ENCODE measurements around the gene PTPRT. TPM values are rescaled to one million over a fixed set of nuclear protein-coding genes. Genes with fewer than 3 reads are reported as not detected.

The PTPRT gene
- polyA plus RNA-seq, 1 donor from 2014 or later = not detected

DNA sequence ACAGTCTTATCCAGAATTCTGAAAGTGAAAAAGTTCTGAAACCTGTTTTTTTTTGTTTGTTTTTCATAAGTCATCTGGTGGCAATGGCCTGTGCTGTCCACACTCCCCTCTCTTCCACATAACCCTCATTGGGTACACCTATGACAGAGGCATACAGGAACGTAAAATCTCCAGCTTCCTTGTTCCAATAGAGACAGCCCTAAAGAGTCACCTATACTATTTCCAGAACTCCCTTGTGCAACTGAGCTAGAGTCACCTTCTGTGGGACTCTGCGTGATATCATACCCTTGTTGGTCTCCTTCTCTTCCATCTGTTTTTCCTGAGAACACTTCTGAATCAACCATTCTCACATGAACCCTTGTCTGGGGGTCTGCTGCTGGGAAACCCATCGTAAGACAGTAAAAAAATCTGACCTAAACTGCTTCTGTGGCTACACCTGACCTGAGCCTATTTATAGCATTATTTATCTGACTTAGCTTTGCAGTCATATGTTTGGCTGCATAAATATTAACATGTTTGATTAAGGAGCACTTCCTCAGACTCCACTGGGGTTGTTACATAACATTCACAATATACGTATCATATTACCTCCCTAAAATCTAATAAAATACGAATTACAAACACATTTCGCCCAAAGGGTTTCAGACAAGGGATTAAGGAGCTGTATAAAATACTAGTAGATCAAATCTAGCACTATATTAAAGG, 151.9 kb downstream of the PTPRT start:
- Mint-ChIP-seq H3K4me1 (peaks cover 0 to 2% (median 0%) of the 10 kb centered on the region in 3 donors), H3K9me3 (peaks cover 0 to 4% (median 0%) of the 10 kb centered on the region in 3 donors), H3K4me3 (no peak overlapping the region), H3K27ac (no peak overlapping the region), H3K27me3 (no peaks in the 10 kb centered on the region), H3K36me3 (no peaks in the 10 kb centered on the region)

GRCh38 chr20:43034981-43035724, 154.6 kb downstream of the PTPRT start:
- Mint-ChIP-seq H3K27ac (no peak overlapping the region), H3K4me1 (peaks cover 0 to 2% (median 0%) of the 10 kb centered on the region in 3 donors), H3K9me3 (peaks cover 0 to 3% (median 0%) of the 10 kb centered on the region in 3 donors), H3K36me3 (no peaks in the 10 kb centered on the region), H3K27me3 (peaks cover 1% of the 10 kb centered on the region), H3K4me3 (no peak overlapping the region)

DNA sequence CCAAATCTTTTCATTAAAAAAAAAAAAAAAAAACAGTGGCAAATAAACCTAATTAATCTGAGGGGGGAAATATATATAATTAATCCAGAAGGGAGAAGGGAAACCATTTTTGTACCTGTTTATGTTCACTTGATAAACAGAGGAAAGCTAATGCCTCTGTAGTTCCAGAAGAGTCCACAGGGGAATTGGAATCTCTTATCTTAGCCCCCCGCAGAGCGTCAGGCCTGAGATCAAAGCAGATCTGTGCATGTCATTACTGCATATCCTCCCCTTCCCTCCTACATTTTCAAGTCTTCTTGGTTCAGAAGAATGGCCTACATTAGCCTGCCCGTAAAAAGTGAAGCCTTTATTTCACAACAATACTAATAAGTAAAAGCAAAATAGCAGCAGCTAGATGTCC, 157.2 kb downstream of the PTPRT start:
- H3K27me3 Mint-ChIP-seq = peaks cover 1% of the 10 kb centered on the region
- no peak overlapping the region for H3K27ac Mint-ChIP-seq
- H3K9me3 Mint-ChIP-seq = peaks cover 0 to 10% (median 1%) of the 10 kb centered on the region in 3 donors
- H3K36me3 Mint-ChIP-seq = no peaks in the 10 kb centered on the region
- peaks cover 0 to 2% (median 0%) of the 10 kb centered on the region in 3 donors for H3K4me1 Mint-ChIP-seq
- no peak overlapping the region for H3K4me3 Mint-ChIP-seq

DNA sequence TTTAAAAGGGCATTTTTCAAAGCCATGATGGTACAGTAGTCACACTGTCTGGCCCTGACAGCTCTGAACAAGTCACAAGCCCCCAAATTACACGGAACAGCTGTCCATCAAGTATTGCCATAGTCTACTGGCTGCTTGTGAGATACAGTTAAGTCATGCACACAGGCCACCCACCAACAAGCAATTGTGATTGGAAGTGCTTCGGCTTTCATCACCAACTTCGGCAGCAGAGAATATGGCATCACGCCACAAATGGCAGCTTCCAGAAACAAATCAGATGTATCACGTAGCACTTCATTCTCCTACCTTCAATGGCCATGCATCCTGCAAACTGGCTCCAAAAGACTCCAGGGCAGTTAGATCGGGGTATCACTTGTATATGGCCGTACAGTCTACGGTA, 160.5 kb downstream of the PTPRT start:
- Mint-ChIP-seq H3K36me3 (no peaks in the 10 kb centered on the region), H3K27me3 (peaks cover 1% of the 10 kb centered on the region), H3K27ac (no peak overlapping the region), H3K4me1 (peaks cover 0 to 2% (median 0%) of the 10 kb centered on the region in 3 donors), H3K4me3 (no peak overlapping the region), H3K9me3 (peaks cover 0 to 10% (median 1%) of the 10 kb centered on the region in 3 donors)

DNA sequence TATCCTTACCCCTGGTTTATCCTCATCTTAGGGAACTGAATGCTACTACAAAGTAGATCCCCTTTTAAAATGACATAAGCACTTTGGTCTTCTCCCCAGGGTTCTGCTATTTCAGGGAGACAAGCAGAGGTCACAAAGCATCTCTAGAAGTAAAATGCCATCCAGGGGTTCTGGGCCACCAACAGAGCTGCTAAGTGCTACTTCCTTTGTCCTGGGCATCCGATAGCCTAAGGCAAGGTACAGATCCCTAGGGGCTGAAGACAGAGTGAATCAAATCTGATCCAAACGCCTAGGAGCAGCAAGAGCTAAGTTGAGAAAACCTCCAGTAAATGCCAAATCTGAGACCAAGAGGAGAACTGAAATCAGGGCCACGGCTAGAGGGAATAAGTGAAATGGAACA, 161.2 kb downstream of the PTPRT start:
- H3K27me3 Mint-ChIP-seq = peaks cover 1% of the 10 kb centered on the region
- peaks cover 0 to 10% (median 1%) of the 10 kb centered on the region in 3 donors for H3K9me3 Mint-ChIP-seq
- no peak overlapping the region for H3K27ac Mint-ChIP-seq
- H3K4me1 Mint-ChIP-seq = peaks cover 0 to 2% (median 0%) of the 10 kb centered on the region in 3 donors
- no peaks in the 10 kb centered on the region for H3K36me3 Mint-ChIP-seq
- H3K4me3 Mint-ChIP-seq = no peak overlapping the region

DNA sequence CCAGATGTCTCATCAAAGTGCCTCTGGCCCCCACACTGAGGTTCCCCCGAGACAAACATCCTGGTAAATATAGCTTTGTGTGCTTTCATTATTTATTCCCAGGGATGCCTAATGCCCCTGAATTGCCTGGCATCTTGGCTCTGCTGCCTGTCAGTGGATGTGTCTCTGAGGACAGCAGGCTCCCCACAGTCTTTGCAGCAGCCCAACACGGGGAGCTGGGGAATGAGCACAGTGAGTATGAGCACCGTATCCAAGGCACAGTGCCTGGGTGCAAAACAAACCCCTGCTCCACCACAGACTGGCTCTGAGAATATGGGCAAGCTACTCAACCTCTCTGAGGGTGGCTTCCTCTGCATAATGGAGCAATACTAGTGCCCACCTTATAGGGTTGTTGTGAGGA, 165.9 kb downstream of the PTPRT start:
- H3K4me3 Mint-ChIP-seq = no peak overlapping the region
- peaks cover 2% of the 10 kb centered on the region for H3K27me3 Mint-ChIP-seq
- no peaks in the 10 kb centered on the region for H3K4me1 Mint-ChIP-seq
- no peak overlapping the region for H3K27ac Mint-ChIP-seq
- H3K9me3 Mint-ChIP-seq = peaks cover 0 to 2% (median 1%) of the 10 kb centered on the region in 3 donors
- no peaks in the 10 kb centered on the region for H3K36me3 Mint-ChIP-seq

- H3K27me3 Mint-ChIP-seq = peaks cover 2% of the 10 kb centered on the region
Observed at GRCh38 chr20:43022568-43022967, 167.1 kb downstream of the PTPRT start.

GRCh38 chr20:43022081-43022480, 167.6 kb downstream of the PTPRT start:
- Mint-ChIP-seq H3K27me3 (peaks cover 2% of the 10 kb centered on the region), H3K36me3 (no peaks in the 10 kb centered on the region), H3K4me1 (no peaks in the 10 kb centered on the region), H3K4me3 (no peak overlapping the region), H3K27ac (no peak overlapping the region), H3K9me3 (peaks cover 0 to 2% (median 0%) of the 10 kb centered on the region in 3 donors)

More at GRCh38 chr20:43022568-43022967, 167.1 kb downstream of the PTPRT start:
- H3K36me3 Mint-ChIP-seq = no peaks in the 10 kb centered on the region
- no peaks in the 10 kb centered on the region for H3K4me1 Mint-ChIP-seq
- no peak overlapping the region for H3K27ac Mint-ChIP-seq
- H3K9me3 Mint-ChIP-seq = peaks cover 0 to 2% (median 0%) of the 10 kb centered on the region in 3 donors
- H3K4me3 Mint-ChIP-seq = no peak overlapping the region

DNA sequence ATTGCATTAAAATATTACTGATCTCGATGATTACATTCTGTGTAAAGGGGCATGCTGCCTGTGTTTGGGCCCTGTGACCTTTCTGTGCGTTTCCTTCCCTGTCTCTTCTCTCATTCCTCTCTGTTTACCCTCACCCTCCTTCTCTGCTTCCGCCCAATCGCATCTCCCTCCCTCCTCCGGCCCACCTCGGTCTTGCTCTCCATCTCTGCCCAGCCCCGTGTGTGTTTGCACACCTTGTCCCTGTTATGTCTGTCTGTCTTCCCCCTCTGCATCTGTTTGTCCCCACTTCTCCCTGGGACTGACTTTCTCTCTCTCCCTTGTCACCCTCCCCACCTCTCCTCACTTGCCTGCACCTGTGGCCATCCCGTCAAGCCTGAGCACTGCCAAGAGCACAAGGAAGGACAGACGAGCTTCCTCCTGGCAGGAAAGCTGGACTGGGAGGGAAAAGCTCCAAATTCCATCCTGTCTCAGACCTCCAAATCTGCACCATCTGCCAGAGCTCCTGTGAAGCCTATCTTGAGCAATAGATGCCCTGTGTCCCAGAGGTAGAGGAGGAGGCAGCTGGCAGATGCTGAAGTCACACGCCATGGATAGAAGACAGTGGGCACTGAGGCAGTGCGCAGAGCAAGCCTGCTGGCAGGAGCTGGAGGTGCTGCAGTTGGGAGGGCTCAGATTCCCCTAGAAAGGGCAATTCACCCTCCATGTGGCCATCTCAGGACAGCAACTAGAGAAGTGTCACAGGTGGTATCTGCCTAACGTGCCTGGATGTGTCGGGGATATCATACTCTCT, 172.3 kb downstream of the PTPRT start:
- peaks cover under 1% of the 10 kb centered on the region for H3K27me3 Mint-ChIP-seq
- H3K36me3 Mint-ChIP-seq = no peaks in the 10 kb centered on the region
- H3K4me1 Mint-ChIP-seq = no peaks in the 10 kb centered on the region
- H3K4me3 Mint-ChIP-seq = no peak overlapping the region
- H3K9me3 Mint-ChIP-seq = peaks cover 0 to 2% (median 0%) of the 10 kb centered on the region in 3 donors
- no peak overlapping the region for H3K27ac Mint-ChIP-seq

GRCh38 chr20:43016257-43016656, 173.4 kb downstream of the PTPRT start:
- Mint-ChIP-seq H3K9me3 (peaks cover 0 to 3% (median 0%) of the 10 kb centered on the region in 3 donors), H3K4me3 (no peak overlapping the region), H3K36me3 (no peaks in the 10 kb centered on the region), H3K27me3 (no peaks in the 10 kb centered on the region), H3K27ac (no peak overlapping the region), H3K4me1 (no peaks in the 10 kb centered on the region)

DNA sequence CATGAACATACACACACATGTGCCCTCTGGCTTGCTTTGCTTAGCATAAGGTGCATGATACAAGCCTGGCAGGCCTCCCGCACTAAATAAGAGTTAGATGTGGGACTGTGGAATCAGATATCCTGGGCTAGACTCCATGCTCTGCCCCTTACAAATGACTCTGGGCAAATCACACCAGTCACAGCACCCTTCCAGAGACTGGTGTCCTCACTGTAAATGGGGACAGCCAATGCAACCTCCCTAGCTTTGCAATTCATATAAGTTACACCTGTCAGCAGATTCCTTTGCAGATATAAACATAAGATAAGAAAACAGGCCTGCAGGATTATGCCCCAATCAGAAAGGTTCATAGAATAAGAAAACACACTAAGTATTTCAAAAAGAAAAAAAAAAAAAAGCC, 174.1 kb downstream of the PTPRT start:
- Mint-ChIP-seq H3K4me3 (no peak overlapping the region), H3K4me1 (no peaks in the 10 kb centered on the region), H3K9me3 (peaks cover 0 to 3% (median 0%) of the 10 kb centered on the region in 3 donors), H3K36me3 (no peaks in the 10 kb centered on the region), H3K27ac (no peak overlapping the region), H3K27me3 (no peaks in the 10 kb centered on the region)

GRCh38 chr20:43014206-43014605, 175.5 kb downstream of the PTPRT start:
- Mint-ChIP-seq H3K27me3 (no peaks in the 10 kb centered on the region), H3K9me3 (peaks cover 0 to 3% (median 3%) of the 10 kb centered on the region in 3 donors), H3K36me3 (peaks cover 3% of the 10 kb centered on the region), H3K27ac (no peak overlapping the region), H3K4me1 (no peaks in the 10 kb centered on the region), H3K4me3 (no peak overlapping the region)

DNA sequence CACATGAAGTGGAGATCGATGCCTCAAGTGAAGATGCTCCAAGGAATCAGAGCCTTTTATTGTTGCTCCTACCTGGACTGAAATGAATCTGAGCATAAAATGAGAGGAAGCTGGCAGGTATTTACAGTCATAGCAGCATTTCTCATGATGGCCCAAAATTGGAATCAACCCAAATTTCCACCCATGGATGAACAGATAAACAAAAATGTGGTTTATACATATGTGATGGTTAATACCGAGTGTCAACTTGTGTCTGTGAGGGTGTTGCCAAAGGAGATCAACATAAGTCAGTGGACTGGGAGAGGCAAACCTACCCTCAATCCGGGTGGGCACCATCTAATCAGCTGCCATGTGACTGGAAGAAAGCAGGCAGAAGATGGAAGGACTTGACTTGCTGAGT, 178.2 kb downstream of the PTPRT start:
- Mint-ChIP-seq H3K4me3 (no peak overlapping the region), H3K4me1 (no peaks in the 10 kb centered on the region), H3K9me3 (peaks cover 0 to 3% (median 3%) of the 10 kb centered on the region in 3 donors), H3K36me3 (peaks cover 3% of the 10 kb centered on the region), H3K27ac (no peak overlapping the region), H3K27me3 (no peaks in the 10 kb centered on the region)

DNA sequence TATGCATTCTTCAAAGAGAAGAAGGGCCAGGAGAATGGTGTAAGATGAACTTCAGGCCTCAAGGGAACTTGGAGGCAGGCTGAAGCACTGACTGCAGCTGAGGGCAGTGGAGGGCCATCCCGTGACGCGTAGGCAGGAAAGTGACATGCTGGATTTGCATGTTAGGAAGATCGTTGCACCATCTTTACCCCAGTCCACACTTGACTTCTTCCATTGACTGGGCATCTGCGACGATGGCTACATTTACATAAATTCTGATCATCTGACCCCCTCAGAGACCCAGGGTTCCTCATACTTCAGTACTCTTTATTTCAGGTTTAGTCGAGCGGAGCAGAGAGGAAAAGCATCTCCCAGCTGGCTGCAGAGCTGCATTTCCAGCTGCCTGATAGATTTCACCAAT, 180.2 kb downstream of the PTPRT start:
- Mint-ChIP-seq H3K4me1 (no peaks in the 10 kb centered on the region), H3K27ac (no peak overlapping the region), H3K4me3 (no peak overlapping the region), H3K9me3 (peaks cover 0 to 3% (median 1%) of the 10 kb centered on the region in 3 donors), H3K27me3 (peaks cover 2% of the 10 kb centered on the region), H3K36me3 (peaks cover 3% of the 10 kb centered on the region)

- H3K9me3 Mint-ChIP-seq = peaks cover 0 to 3% (median 1%) of the 10 kb centered on the region in 3 donors
- H3K27me3 Mint-ChIP-seq = peaks cover 2% of the 10 kb centered on the region
- no peak overlapping the region for H3K4me3 Mint-ChIP-seq
- peaks cover 3% of the 10 kb centered on the region for H3K36me3 Mint-ChIP-seq
- no peak overlapping the region for H3K27ac Mint-ChIP-seq
- H3K4me1 Mint-ChIP-seq = no peaks in the 10 kb centered on the region
Observed at GRCh38 chr20:43007525-43007924, 182.2 kb downstream of the PTPRT start.
